IMR-90 (cell line): ENCODE measurements around the gene D2HGDH. TPM values are rescaled to one million over a fixed set of nuclear protein-coding genes. Genes with fewer than 3 reads are reported as not detected.

Experiments used
- ATAC-seq: fragments of 200-7000 bp; cut with Tn5 transposase; 2 replicates; pipeline ENCODE4 v1.9.1; 2020; ENCODE audit warnings: low read depth, mild to moderate bottlenecking, moderate library complexity
- BruUV-seq: library from RNA; stranded (reverse); fragments of 400-500 nt; replicated peaks from 2 replicates; lab custom pipeline; 2021; lab: Mats Ljungman, UMichigan
- CTCF ChIA-PET: fragments of 300-600 bp; formaldehyde crosslinking; extraction: SDS; loops from one replicate; lab custom pipeline; 2021; ENCODE audit warnings: antibody characterized with exemption; lab: Yijun Ruan, JAX
- POLR2A ChIA-PET: fragments of 300-600 bp; sonication (Branson Sonifier 250); formaldehyde crosslinking; loops from one replicate; lab custom pipeline; 2022; ENCODE audit warnings: antibody characterized with exemption; ENCODE audit not compliant: unreplicated experiment; lab: Charles Lee
- DNase-seq: peaks from one replicate; pipeline ENCODE4 v3.0.0; 2013
- H2AFZ ChIP-seq: replicated peaks from 2 replicates; pipeline ENCODE3; 2013; ENCODE audit warnings: low read length, mild to moderate bottlenecking; ENCODE audit not compliant: poor library complexity
- H2AK5ac ChIP-seq: 2 replicates; pipeline ENCODE4 v1.6.1; 2013; ENCODE audit warnings: low read depth, low read length, inconsistent platforms
- H2AK9ac ChIP-seq: replicated peaks from 2 replicates; pipeline ENCODE3; 2013; ENCODE audit warnings: mild to moderate bottlenecking, low read depth, low read length, moderate library complexity; ENCODE audit not compliant: poor library complexity
- H2BK120ac ChIP-seq: 2 replicates; pipeline ENCODE4 v1.6.1; 2013; ENCODE audit warnings: low read depth, low read length, inconsistent platforms
- H2BK15ac ChIP-seq: 3 replicates; pipeline ENCODE4 v1.6.1; 2013; ENCODE audit warnings: low read depth, low read length, inconsistent platforms
- H2BK20ac ChIP-seq: 2 replicates; pipeline ENCODE4 v1.6.1; 2013; ENCODE audit warnings: low read depth, mild to moderate bottlenecking, inconsistent platforms, low read length, moderate library complexity
- H2BK5ac ChIP-seq: 2 replicates; pipeline ENCODE4 v1.6.1; 2013; ENCODE audit warnings: mild to moderate bottlenecking, low read depth, low read length, inconsistent platforms; ENCODE audit not compliant: poor library complexity, severe bottlenecking
- H3K14ac ChIP-seq: replicated peaks from 2 replicates; pipeline ENCODE4 v1.6.1; 2013; ENCODE audit warnings: low read depth, low read length, inconsistent platforms
- H3K18ac ChIP-seq: 2 replicates; pipeline ENCODE4 v1.6.1; 2013; ENCODE audit warnings: low read depth, low read length, control low read depth
- H3K23ac ChIP-seq: 2 replicates; pipeline ENCODE4 v1.6.1; 2013; ENCODE audit warnings: low read depth, low read length, inconsistent platforms
- H3K27ac ChIP-seq: 2 replicates; pipeline ENCODE4 v1.5.1; 2013; ENCODE audit warnings: mild to moderate bottlenecking, control low read depth, low read length; ENCODE audit not compliant: insufficient read depth
- H3K27me3 ChIP-seq: 2 replicates; pipeline ENCODE4 v1.6.1; 2013; ENCODE audit warnings: low read length; ENCODE audit not compliant: control insufficient read depth, insufficient read depth
- H3K36me3 ChIP-seq: 2 replicates; pipeline ENCODE4 v1.6.1; 2013; ENCODE audit warnings: low read length, mixed read lengths; ENCODE audit not compliant: control insufficient read depth, insufficient read depth
- H3K4ac ChIP-seq: 2 replicates; pipeline ENCODE4 v1.6.1; 2013; ENCODE audit warnings: low read depth, low read length, inconsistent platforms
- H3K4me1 ChIP-seq: 2 replicates; pipeline ENCODE4 v1.6.1; 2013; ENCODE audit warnings: low read length, mixed read lengths; ENCODE audit not compliant: control insufficient read depth, insufficient read depth
- H3K4me2 ChIP-seq: 2 replicates; pipeline ENCODE4 v1.6.1; 2013; ENCODE audit warnings: low read depth, mild to moderate bottlenecking, control low read depth, low read length, moderate library complexity
- H3K4me3 ChIP-seq: 2 replicates; pipeline ENCODE4 v1.5.1; 2013; ENCODE audit warnings: low read depth, mild to moderate bottlenecking, control low read depth, low read length, moderate library complexity; ENCODE audit not compliant: insufficient read depth
- H3K56ac ChIP-seq: 2 replicates; pipeline ENCODE4 v1.6.1; 2013; ENCODE audit warnings: low read length, inconsistent platforms; ENCODE audit not compliant: insufficient read depth; ENCODE audit errors: extremely low read depth
- H3K79me1 ChIP-seq, 2 experiments: 2 replicates each; pipeline ENCODE4 v1.6.1; 2013; ENCODE audit warnings: low read length in 2 of 2, inconsistent platforms in 1 of 2, low read depth in 1 of 2
- H3K9ac ChIP-seq: 2 replicates; pipeline ENCODE4 v1.6.1; 2013; ENCODE audit warnings: low read depth, low read length, control low read depth
- H3K9me1 ChIP-seq: 2 replicates; pipeline ENCODE4 v1.6.1; 2013; ENCODE audit warnings: low read length, inconsistent platforms; ENCODE audit not compliant: insufficient read depth
- H3K9me3 ChIP-seq: 2 replicates; pipeline ENCODE4 v1.6.1; 2013; ENCODE audit warnings: low read length; ENCODE audit not compliant: control insufficient read depth, insufficient read depth
- H4K20me1 ChIP-seq: 2 replicates; pipeline ENCODE4 v1.6.1; 2013; ENCODE audit warnings: low read length, inconsistent platforms; ENCODE audit not compliant: insufficient read depth
- H4K5ac ChIP-seq: 2 replicates; pipeline ENCODE4 v1.6.1; 2013; ENCODE audit warnings: mild to moderate bottlenecking, low read depth, low read length, control low read depth
- H4K8ac ChIP-seq, 2 experiments: 2 replicates each; pipeline ENCODE4 v1.6.1; 2013; ENCODE audit warnings: low read depth in 2 of 2, low read length in 2 of 2, control low read depth in 1 of 2, inconsistent platforms in 1 of 2
- H4K91ac ChIP-seq: 2 replicates; pipeline ENCODE4 v1.6.1; 2013; ENCODE audit warnings: low read depth, low read length, inconsistent platforms; ENCODE audit not compliant: insufficient read depth
- BHLHE40 ChIP-seq: fragments of 150-350 bp; IDR thresholded peaks from 2 replicates; pipeline ENCODE4 v1.6.1; 2016; ENCODE audit warnings: mild to moderate bottlenecking, low read depth, low read length
- CTCF ChIP-seq: conservative IDR thresholded peaks from 2 replicates; pipeline ENCODE4 v1.5.1; 2012; ENCODE audit warnings: mild to moderate bottlenecking, low read depth, low read length, improper control_type of control experiment
- ELK1 ChIP-seq: fragments of 150-350 bp; IDR thresholded peaks from 2 replicates; pipeline ENCODE4 v1.6.1; 2016; ENCODE audit warnings: low read depth, mild to moderate bottlenecking, low read length, moderate library complexity, borderline replicate concordance
- FOS ChIP-seq: fragments of 150-350 bp; IDR thresholded peaks from 2 replicates; pipeline ENCODE4 v1.6.1; 2016; ENCODE audit warnings: low read depth, low read length
- MAZ ChIP-seq: IDR thresholded peaks from 2 replicates; pipeline ENCODE4 v1.6.1; 2012; ENCODE audit warnings: low read depth, mild to moderate bottlenecking, low read length, improper control_type of control experiment, moderate library complexity, borderline replicate concordance
- RAD21 ChIP-seq: IDR thresholded peaks from 2 replicates; pipeline ENCODE4 v1.6.1; 2012; ENCODE audit warnings: low read length, improper control_type of control experiment
- RFX5 ChIP-seq: IDR thresholded peaks from 2 replicates; pipeline ENCODE4 v1.8.0; 2012; ENCODE audit warnings: low read depth, mild to moderate bottlenecking, low read length, moderate library complexity
- USF2 ChIP-seq: fragments of 150-350 bp; IDR thresholded peaks from 2 replicates; pipeline ENCODE4 v1.6.1; 2017; ENCODE audit warnings: mild to moderate bottlenecking, antibody characterized with exemption, low read length, low read depth
- WGBS, 2 experiments: methylation state at CpG; one replicate each; pipeline versions ENCODE4 v1.1.5 to v1.1.7; 2013; ENCODE audit warnings: missing lambda C conversion rate in 2 of 2; ENCODE audit not compliant: insufficient read length in 1 of 2; ENCODE audit errors: extremely low coverage in 2 of 2; 5-methylcytosine and 5-hydroxymethylcytosine counted together
- dilution Hi-C: fragments of 300-500 bp; cut with HindIII; formaldehyde crosslinking; loops from one replicate; pipeline ENCODE4 v1.14.3; 2018; ENCODE audit warnings: low sequenced_read_pairs; ENCODE audit not compliant: unreplicated experiment
- in situ Hi-C: fragments of 300-500 bp; cut with MboI; formaldehyde crosslinking; loops from 3 replicates; pipeline ENCODE4 v1.14.3; 2019; ENCODE audit warnings: low sequenced_read_pairs, inconsistent platforms, mixed read lengths
- intact Hi-C: fragments of 100-400 bp; cut with micrococcal nuclease; formaldehyde crosslinking; loops from 2 replicates; pipeline ENCODE4 v1.10.0; 2022
- polyA plus RNA-seq, 3 experiments: library from polyadenylated mRNA; depleted of rRNA; stranded (reverse); fragments of >200 nt; gene quantifications; 2 replicates each; pipeline ENCODE4 v1.2.3, GENCODE V29; 2012; ENCODE audit warnings: low replicate concordance in 1 of 3
- total RNA-seq: library from RNA; depleted of rRNA; stranded (reverse); fragments of >200 nt; gene quantifications from 2 replicates; pipeline ENCODE4 v1.2.3, GENCODE V29; 2012

D2HGDH gene
- total and polyA plus RNA-seq, 2 of the 4 experiments (the other 2 are of a cell fraction), result 6.3 to 22.1 TPM

DNA sequence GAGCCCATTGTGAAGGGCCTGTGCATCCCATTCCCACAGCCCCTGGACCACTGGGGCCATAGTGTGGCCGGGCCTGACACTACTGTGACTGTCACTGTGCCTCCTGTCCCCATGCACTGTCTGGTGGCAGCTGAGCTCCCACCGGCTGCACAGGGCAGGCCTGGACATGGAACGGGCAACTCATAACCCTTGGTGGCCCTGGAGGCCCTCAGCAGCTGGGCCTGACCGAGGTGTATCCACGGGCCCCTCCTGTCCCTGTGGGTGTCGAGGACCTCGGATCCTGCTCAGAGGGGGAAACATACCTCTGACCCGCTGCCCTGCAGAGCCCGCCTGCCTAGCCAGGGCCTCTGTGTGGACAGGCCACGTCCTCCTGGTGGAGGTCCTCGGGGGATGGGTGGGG, 34.4 kb downstream of the D2HGDH start:
- Histone ChIP-seq H2AFZ (no peak overlapping the region), H2BK120ac (no peak overlapping the region), H3K4ac (no peak overlapping the region), H3K56ac (no peak overlapping the region), H2BK15ac (no peak overlapping the region), H4K8ac (no peak overlapping the region), H3K36me3 (peaks cover 6% of the 10 kb centered on the region), H2BK5ac (no peak overlapping the region), H4K91ac (no peak overlapping the region), H3K9ac (no peak overlapping the region), H3K9me1 (no peaks in the 10 kb centered on the region), H3K9me3 (no peaks in the 10 kb centered on the region), H2AK9ac (no peak overlapping the region), H3K79me1 (no peaks in the 10 kb centered on the region), H3K14ac (no peak overlapping the region), H3K4me2 (no peak overlapping the region), H3K18ac (no peak overlapping the region), H2BK20ac (no peak overlapping the region), H3K23ac (no peak overlapping the region), H4K5ac (no peak overlapping the region), H2AK5ac (no peak overlapping the region), H3K27me3 (no peaks in the 10 kb centered on the region), H3K4me3 (no peak overlapping the region), H3K4me1 (peaks cover 6% of the 10 kb centered on the region; the same call in 1 of the 2 replicates), H3K27ac (no peak overlapping the region), H4K20me1 (no peaks in the 10 kb centered on the region; the same call in 1 of the 2 replicates)
- POLR2A ChIA-PET, result no interaction called here
- CTCF ChIA-PET, result interaction anchor here (0.7 kb wide), 1 partner anchor 110 kb away, joined by 5 read pairs; no protein-coding TSS in a partner anchor
- no peak for DNase-seq
- intact Hi-C loops, result no loop called here
- no peak for TF ChIP-seq RFX5
- TF ChIP-seq FOS, result no peak
- TF ChIP-seq ELK1, result no peak
- TF ChIP-seq USF2, result no peak
- TF ChIP-seq BHLHE40, result no peak
- no peak for TF ChIP-seq RAD21
- no peak for TF ChIP-seq CTCF
- no peak for TF ChIP-seq MAZ
- in situ Hi-C loops, result no loop called here
- dilution Hi-C loops, result no loop called here
- no peak for ATAC-seq
- 83% methylated on average over 6 of the region's 11 CpGs; no CpG with 5 or more reads in 1 of the 2 experiments for WGBS, 2 experiments
- no TSS peak for BruUV-seq
